Measurements from ENCODE around the gene GLT8D1. TPM values are rescaled to one million over a fixed set of nuclear protein-coding genes. Genes with fewer than 3 reads are reported as not detected.

Gene GLT8D1, protein sequence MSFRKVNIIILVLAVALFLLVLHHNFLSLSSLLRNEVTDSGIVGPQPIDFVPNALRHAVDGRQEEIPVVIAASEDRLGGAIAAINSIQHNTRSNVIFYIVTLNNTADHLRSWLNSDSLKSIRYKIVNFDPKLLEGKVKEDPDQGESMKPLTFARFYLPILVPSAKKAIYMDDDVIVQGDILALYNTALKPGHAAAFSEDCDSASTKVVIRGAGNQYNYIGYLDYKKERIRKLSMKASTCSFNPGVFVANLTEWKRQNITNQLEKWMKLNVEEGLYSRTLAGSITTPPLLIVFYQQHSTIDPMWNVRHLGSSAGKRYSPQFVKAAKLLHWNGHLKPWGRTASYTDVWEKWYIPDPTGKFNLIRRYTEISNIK
- 61.4 and 99.0 TPM in 2 replicates for total RNA-seq (2011; cell fraction: chromatin; rRNA removed; ENCODE audit: low replicate concordance)
- 49.5 and 50.0 TPM in 2 replicates for total RNA-seq (2011; cell fraction: nucleolus; rRNA removed)
- total RNA-seq (2011; cell fraction: nucleoplasm; rRNA removed) = 58.9 and 61.7 TPM in 2 replicates
- total RNA-seq (2014; rRNA removed) (31.3 and 33.0 TPM in 2 replicates), total RNA-seq (2014; rRNA removed; fragmentation: Illumina TruSeq; extraction: Trizol) (34.7 and 38.5 TPM in 2 replicates), total RNA-seq (2015; rRNA removed; fragmentation: Illumina TruSeq; extraction: Trizol) (33.1 and 34.8 TPM in 2 replicates), total RNA-seq (2021) (26.7 and 28.6 TPM in 2 replicates), polyA plus RNA-seq (2011; rRNA removed) (59.5 and 65.9 TPM in 2 replicates), polyA plus RNA-seq (2014; fragmentation: Illumina TruSeq; extraction: Trizol) (38.6 and 43.7 TPM in 2 replicates), polyA plus RNA-seq (2014; fragmentation: Nextera tagmentation; extraction: Ambion mirVana) (10 to 100 TPM; 14.1 to 21.6 TPM), polyA plus RNA-seq (2014; rRNA removed) (33.7 and 34.4 TPM in 2 replicates), polyA minus RNA-seq (2011; rRNA and poly(A)+ RNA removed) (36.5 and 37.0 TPM in 2 replicates), Bru-seq, nascent RNA (percentile 65 among the genes with signal in this experiment), BruChase-seq, experiment 1, labeled RNA remaining after a 2-hour chase (percentile 69 among the genes with signal in this experiment), BruChase-seq, experiment 2, labeled RNA remaining after a 6-hour chase (percentile 74 among the genes with signal in this experiment)
- polyA plus RNA-seq (2011; cell fraction: cytosol; rRNA removed) = 33.7 and 36.0 TPM in 2 replicates
- polyA plus RNA-seq (2011; cell fraction: nucleus; rRNA removed) = 65.1 and 85.6 TPM in 2 replicates
- polyA plus RNA-seq (2012) = 35.9 and 44.1 TPM in 2 replicates
- polyA minus RNA-seq (2011; cell fraction: cytosol; rRNA and poly(A)+ RNA removed) = 15.5 and 16.5 TPM in 2 replicates
- polyA minus RNA-seq (2011; cell fraction: nucleus; rRNA and poly(A)+ RNA removed) = 22.8 and 34.1 TPM in 2 replicates
- long read RNA-seq, experiment 1, transcript GLT8D1-201 (10 exons, 1,849 nt) = major isoform, 28 of 72 reads
- long read RNA-seq, experiment 1, partial matches to known transcripts = 5 of 72 reads
- long read RNA-seq, experiment 1, other reads (novel, unspliced or antisense) = 36 of 72 reads
- long read RNA-seq, experiment 2, transcript GLT8D1-201 (10 exons, 1,849 nt) = major isoform, 6 of 27 reads
- long read RNA-seq, experiment 2, partial matches to known transcripts = 5 of 27 reads
- long read RNA-seq, experiment 2, other reads (novel, unspliced or antisense) = 16 of 27 reads
- long read RNA-seq, experiment 3, transcript GLT8D1-201 (10 exons, 1,849 nt) = major isoform, 6 of 18 reads
- long read RNA-seq, experiment 3, partial matches to known transcripts = 1 of 18 reads
- long read RNA-seq, experiment 3, other reads (novel, unspliced or antisense) = 11 of 18 reads

DNA sequence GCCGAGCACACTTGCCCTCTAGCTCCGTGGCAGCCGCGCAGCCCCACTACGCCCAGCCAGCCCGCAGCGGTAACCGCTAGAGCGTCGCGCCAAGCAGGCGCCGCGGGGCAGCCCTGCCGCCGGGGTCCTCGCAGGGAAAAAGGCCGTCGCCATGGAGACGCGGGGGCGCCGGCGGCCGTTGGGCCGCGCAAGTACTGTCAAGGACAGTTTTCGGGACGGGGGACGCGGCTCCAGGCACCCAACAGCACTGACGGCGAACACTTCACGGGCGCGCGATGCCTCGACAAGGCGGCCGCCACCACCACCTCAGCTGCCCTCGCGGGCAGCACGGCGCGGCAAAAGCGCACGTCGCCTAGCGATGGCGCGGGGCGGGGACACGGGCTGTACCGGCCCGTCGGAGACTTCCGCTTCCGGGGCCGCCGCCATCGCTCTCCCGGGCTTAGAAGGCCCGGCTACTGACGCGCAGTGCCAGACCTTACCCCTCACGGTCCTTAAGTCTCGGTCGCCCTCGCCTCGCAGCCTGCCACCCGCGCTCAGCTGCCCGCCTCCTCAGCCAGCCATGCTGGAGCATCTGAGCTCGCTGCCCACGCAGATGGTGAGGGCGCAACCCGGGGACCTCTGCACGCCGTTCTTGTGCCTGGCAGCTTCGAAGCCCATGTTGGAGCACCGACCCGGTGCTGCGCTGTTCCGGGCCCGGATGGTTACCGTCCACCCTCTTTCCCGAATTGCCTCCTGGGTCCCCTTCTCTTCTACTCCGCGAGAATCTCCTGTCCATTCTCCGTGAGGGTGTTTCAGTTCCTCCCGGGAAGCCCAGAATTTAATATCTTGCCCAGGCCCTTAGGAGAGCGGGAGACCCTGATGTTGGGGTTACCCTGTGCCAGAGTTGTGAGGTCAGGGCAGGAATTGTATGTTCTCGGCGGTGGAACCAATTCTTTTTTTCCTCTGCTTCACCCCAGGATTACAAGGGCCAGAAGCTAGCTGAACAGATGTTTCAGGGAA is at the start of gene GLT8D1, which contains the start of gene SPCS1:
Gene GLT8D1, minus strand, starts transcription at position 104 of the 999 bp plus-strand sequence. CDS start 5,331 bp downstream, outside the sequence.
Gene SPCS1, plus strand, starts transcription at position 419 of the 999 bp plus-strand sequence. Its CDS starts 141 bp downstream, at position 560.
- Histone ChIP-seq H3K4me2 (ENCODE audit: insufficient read depth, low read length) (peak within 1 kb of the TSS; percentile 94), H3K4me1 (replicated peaks in 1 of 2; ENCODE audit: control insufficient read depth in 2 of 2, insufficient read depth in 2 of 2, low read length in 2 of 2) (peaks cover 7 to 10% of the 10 kb centered on the region in 2 experiments; a peak in 3 of 5 replicates), H3K79me2 (ENCODE audit: control insufficient read depth, insufficient read depth, low read length) (peaks cover 49% of the 10 kb centered on the region), H3K27me3 (ENCODE audit: control insufficient read depth in 2 of 2, insufficient read depth in 2 of 2, low read length in 2 of 2) (no peaks in the 10 kb centered on the region), H2AFZ (ENCODE audit: low read depth, low read length) (peak within 1 kb of the TSS; percentile 96), H3K9ac (ENCODE audit: insufficient read depth in 1 of 2, low read depth in 2 of 2, low read length in 2 of 2) (peak within 1 kb of the TSS; percentile 79 to 98), H3K9me1 (ENCODE audit: control insufficient read depth, insufficient read depth, low read length) (no peaks in the 10 kb centered on the region), H4K20me1 (replicated peaks; ENCODE audit: control insufficient read depth, insufficient read depth, low read length) (no peaks in the 10 kb centered on the region), H3K36me3 (ENCODE audit: control insufficient read depth, insufficient read depth, low read length) (peaks cover 19% of the 10 kb centered on the region), H3K9me3 (replicated peaks; ENCODE audit: control insufficient read depth, insufficient read depth, low read depth, low read length) (no peaks in the 10 kb centered on the region), H3K27ac (ENCODE audit: extremely low read depth, low read depth, low read length) (peak within 1 kb of the TSS; percentile 78), H3K4me3 (peak within 1 kb of the TSS; percentile 83)
- in situ Hi-C loops (cut with MboI) = no loop called here
- ChIA-PET POLR2A (interaction anchor here (0.6 to 1.6 kb wide), 9 partner anchors 9 to 341 kb away, joined by 3 to 6 read pairs (median 3); no protein-coding TSS in a partner anchor), CTCF (ENCODE audit: low intra/inter-chr PET ratio) (interaction anchor here (0.7 kb wide), 1 partner anchor 158 kb away, joined by 3 read pairs; no protein-coding TSS in a partner anchor)
- DNase-seq (ENCODE audit: extremely low read depth in 1 of 4, low spot score in 3 of 4) = peak; percentile 76 to 87 (median 82)
- ATAC-seq = peak; percentile 95
- FAIRE-seq = peak; percentile 65
- intact Hi-C loops (cut with micrococcal nuclease) = no loop called here
- 0% methylated on average over 34 of the region's 94 CpGs for whole genome bisulfite sequencing (ENCODE audit: insufficient coverage, low coverage, missing lambda C conversion rate)
- BruUV-seq (replicated peaks) = no TSS peak
- no peak for TF ChIP-seq TAL1 (IDR thresholded peaks at IDR 0.05)
- peak; percentile 89 for TF ChIP-seq C11orf30 (IDR thresholded peaks at IDR 0.05; ENCODE audit: low read depth)
- TF ChIP-seq, protein P1, sequence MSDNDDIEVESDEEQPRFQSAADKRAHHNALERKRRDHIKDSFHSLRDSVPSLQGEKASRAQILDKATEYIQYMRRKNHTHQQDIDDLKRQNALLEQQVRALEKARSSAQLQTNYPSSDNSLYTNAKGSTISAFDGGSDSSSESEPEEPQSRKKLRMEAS (CRISPR knock-in tag; IDR thresholded peaks at IDR 0.05) = peak; percentile 79
- TF ChIP-seq, protein P2, sequence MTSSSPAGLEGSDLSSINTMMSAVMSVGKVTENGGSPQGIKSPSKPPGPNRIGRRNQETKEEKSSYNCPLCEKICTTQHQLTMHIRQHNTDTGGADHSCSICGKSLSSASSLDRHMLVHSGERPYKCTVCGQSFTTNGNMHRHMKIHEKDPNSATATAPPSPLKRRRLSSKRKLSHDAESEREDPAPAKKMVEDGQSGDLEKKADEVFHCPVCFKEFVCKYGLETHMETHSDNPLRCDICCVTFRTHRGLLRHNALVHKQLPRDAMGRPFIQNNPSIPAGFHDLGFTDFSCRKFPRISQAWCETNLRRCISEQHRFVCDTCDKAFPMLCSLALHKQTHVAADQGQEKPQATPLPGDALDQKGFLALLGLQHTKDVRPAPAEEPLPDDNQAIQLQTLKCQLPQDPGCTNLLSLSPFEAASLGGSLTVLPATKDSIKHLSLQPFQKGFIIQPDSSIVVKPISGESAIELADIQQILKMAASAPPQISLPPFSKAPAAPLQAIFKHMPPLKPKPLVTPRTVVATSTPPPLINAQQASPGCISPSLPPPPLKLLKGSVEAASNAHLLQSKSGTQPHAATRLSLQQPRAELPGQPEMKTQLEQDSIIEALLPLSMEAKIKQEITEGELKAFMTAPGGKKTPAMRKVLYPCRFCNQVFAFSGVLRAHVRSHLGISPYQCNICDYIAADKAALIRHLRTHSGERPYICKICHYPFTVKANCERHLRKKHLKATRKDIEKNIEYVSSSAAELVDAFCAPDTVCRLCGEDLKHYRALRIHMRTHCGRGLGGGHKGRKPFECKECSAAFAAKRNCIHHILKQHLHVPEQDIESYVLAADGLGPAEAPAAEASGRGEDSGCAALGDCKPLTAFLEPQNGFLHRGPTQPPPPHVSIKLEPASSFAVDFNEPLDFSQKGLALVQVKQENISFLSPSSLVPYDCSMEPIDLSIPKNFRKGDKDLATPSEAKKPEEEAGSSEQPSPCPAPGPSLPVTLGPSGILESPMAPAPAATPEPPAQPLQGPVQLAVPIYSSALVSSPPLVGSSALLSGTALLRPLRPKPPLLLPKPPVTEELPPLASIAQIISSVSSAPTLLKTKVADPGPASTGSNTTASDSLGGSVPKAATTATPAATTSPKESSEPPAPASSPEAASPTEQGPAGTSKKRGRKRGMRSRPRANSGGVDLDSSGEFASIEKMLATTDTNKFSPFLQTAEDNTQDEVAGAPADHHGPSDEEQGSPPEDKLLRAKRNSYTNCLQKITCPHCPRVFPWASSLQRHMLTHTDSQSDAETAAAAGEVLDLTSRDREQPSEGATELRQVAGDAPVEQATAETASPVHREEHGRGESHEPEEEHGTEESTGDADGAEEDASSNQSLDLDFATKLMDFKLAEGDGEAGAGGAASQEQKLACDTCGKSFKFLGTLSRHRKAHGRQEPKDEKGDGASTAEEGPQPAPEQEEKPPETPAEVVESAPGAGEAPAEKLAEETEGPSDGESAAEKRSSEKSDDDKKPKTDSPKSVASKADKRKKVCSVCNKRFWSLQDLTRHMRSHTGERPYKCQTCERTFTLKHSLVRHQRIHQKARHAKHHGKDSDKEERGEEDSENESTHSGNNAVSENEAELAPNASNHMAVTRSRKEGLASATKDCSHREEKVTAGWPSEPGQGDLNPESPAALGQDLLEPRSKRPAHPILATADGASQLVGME (CRISPR knock-in tag; IDR thresholded peaks at IDR 0.05) = no peak
- peak; percentile 81; the same call in 1 of the 2 replicates for TF ChIP-seq KAT7 (CRISPR knock-in tag; IDR thresholded peaks at IDR 0.05; ENCODE audit: borderline replicate concordance)
- no peak for TF ChIP-seq JUN (IDR thresholded peaks at IDR 0.05; ENCODE audit: borderline replicate concordance, low read depth, low read length)
- 0 out of 2 replicates have a peak, but pooled peaks have one; percentile 71 for TF ChIP-seq JUN (CRISPR knock-in tag; IDR thresholded peaks at IDR 0.05; ENCODE audit: borderline replicate concordance)
